GM15510 (cell line): ENCODE measurements around the gene DCAF12.

Experiments
- POLR2A ChIP-seq: IDR thresholded peaks from 3 replicates; pipeline ENCODE4 v1.6.1; 2011; ENCODE audit warnings: borderline replicate concordance; ENCODE audit not compliant: insufficient read length; ENCODE audit errors: extremely low read depth

Gene DCAF12

DNA sequence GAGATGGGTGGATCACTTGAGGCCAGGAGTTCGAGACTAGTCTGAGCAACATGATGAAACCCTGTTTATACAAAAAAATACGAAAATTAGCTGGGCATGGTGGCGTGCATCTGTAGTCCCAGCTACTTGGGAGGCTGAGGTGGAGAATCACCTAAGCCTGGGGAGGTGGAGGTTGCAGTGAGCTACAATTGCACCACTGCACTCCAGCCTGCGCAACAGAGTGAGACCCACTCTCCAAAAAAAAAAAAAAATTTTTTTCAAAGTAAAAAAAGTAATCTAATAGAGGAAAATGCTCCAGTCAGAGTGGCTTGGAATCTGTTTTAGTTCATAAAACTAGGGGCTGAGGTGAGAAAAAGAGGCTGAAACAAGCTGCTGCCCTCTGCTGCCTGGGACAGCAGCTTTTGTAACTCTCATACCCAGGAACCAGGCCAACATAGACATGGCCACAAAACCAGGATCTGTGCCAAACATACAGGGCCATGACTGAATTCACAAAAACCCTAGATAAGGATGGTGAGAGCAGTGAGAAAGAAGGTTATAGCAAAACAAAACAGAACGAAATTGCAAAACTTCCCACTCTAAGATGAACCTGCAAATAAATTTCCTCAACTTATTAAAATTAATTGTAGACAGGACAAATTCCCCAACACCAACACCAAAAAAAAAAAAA, 13.1 kb upstream of the DCAF12 start:
- no peak for TF ChIP-seq POLR2A

- no peak for TF ChIP-seq POLR2A
Measured at GRCh38 chr9:34134521-34134920, 8.0 kb upstream of the DCAF12 start.

DNA sequence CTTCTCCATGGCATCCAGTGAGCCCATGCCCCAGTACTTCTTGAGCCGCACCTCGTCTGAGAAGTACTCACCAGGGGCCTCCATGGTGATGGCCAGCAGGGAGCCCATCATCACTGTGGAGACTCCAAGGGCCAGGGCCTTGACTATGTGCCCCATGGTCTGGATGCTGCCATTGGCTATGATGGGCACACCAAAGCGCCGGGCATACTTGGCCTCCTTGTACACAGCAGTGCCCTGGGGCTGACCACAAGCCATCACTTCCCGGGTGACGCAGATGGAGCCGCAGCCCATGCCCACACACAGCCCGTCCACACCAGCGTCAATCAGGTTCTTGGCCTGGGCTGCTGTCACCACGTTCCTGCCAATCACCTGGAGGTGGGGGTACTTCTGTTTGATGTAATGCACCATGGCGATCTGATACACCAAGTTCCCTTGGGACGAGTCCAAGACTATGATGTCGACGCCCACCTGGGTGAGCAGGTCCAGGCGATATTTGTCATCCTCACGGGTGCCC, 7.0 kb upstream of the DCAF12 start:
- no peak for TF ChIP-seq POLR2A

GRCh38 chr9:34131571-34131970, 5.1 kb upstream of the DCAF12 start:
- no peak for TF ChIP-seq POLR2A

DNA sequence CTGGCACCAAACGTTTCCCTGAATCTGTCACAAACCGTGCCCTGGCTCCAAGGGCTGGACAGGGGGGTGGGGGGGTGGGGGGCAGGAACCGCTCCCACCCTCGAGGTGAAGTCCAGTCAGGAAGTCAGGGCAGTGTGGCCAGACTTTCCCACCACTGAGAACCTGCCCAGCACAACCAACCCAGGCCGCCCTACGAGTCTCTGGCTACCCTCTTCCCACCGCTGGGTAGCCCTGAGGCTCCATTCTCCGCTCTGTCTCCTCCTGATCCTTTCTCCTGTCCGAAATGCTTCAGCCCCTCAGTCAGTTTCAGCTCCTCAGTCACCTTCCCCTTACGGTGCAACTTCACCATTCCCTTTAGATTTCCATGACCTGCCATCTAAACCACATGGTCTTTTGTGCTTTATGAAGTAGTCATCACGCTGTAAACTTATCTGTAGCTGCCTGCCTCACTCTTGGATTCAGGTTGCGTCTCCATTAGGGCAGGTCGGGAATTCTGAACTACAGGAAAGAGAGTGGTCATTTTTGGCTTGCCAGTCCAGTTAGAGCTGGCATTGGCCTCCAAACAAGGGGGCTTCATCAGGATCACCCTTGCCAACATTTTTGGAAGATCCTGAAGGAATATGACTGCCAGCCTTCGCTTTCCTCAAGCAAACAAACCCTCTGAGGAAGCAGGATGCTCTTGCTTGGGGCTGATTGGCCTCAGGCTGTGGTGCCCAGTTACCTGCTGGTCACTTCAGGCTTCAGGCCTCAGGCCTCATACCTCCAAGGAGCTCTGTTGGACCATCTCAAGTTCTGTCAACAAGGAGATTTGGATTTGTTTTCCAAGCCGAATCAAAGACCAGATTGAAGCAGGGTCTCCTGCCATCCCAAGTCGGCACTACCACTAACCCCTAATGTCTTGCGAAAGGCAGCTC, 794 bp upstream of the DCAF12 start:
- no peak for TF ChIP-seq POLR2A

DNA sequence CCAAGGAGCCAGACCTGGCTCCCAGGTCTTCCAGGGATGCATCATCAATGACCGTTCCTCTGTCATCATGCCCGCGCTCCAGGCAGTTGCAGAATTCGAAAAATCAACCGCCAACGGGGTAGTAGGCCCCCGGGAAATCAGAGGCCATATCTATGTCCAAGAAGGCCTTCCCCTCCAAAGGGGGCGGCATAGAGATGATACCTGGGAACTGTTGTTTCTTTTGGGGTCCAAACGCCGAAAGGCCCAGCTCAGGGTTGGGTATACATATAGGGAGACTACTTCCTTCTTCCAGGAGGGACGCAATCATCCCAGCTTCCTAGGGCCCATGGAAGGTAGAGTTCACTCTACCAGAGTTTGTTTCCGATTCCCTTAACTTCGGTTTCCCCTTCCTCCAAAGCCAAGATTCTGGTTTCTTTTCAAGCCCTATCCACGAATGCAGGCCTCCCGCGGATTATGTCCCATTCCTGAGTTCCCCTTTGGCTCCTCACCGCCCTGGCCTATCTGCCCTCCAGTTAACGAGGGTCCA, 754 bp downstream of the DCAF12 start:
- no peak for TF ChIP-seq POLR2A

GRCh38 chr9:34124926-34125325, 1.6 kb downstream of the DCAF12 start:
- TF ChIP-seq POLR2A: no peak

DNA sequence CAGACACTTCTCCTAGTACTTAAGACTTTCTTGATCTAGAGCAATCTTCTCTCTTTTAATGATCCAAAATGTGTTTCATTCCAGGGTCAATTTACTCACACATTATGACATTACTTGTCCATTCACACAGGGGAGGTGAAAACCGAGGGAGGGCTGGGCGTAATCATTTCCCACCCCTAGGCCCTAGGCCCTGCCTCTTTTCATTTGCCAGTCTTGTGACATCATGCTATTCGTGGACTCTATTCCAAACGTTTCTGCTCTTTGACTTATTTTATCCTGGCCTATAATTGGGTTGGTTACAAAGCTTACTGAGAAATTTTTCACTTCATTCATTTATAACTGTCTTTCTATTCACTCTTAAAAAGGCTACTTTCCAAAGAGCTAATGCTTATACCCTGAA, 2.4 kb downstream of the DCAF12 start:
- no peak for TF ChIP-seq POLR2A

DNA sequence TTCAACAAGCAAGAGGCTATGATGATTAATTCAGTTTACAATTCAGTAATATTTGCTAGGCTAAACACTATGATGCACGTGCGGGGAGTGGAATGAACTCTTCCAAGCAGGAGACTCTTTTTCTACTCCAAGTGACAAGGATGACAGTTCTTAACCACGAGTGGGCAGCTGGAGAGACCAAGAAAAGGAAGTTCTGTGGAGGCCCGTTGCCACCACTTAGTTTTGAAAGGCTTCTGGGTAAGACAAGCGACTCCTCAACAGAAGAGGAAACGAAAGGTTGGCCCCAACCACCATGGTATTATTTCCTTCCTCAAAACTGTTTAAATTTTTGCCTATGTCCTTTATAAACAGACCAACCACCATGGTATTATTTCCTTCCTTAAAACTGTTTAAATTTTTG, 2.8 kb downstream of the DCAF12 start:
- no peak for TF ChIP-seq POLR2A

DNA sequence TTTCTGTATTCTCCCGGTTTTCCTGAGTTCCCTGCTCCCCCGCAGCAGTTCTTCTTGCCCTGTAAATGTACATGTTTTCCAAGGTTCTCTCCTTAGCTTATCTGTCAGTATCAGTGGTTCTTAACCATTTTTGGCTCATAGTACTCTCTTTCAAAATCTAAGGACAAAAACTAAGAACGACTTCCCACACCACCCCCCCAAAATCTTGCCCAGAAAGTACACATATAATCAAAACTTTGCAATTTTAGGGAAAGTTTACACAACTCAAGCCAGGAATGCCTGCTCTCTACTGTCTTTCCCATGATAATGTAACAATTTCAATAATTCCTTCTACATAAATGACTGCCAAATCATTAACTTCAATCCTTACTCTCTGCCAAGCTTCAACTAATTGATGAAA, 4.5 kb downstream of the DCAF12 start:
- TF ChIP-seq POLR2A: no peak

DNA sequence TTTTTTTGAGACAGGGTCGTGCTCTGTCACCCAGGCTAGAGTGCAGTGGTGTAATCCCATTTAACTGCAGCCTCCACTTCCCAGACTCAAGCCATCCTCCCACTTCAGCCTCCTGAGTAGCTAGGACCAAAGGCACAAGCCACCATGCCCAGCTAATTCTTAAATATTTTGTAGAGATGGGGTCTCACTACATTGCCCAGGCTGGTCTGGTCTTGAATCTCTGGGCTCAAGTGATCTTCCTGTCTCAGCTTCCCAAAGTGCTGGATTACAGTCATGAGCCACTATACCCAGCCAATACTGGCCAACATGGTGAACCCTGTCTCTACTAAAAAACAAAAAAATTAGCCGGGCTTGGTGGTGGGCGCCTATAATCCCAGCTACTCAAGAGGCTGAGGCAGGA, 6.8 kb downstream of the DCAF12 start:
- no peak for TF ChIP-seq POLR2A

- no peak for TF ChIP-seq POLR2A
Measured at GRCh38 chr9:34114436-34114835, 12.1 kb downstream of the DCAF12 start.

- no peak for TF ChIP-seq POLR2A
Measured at GRCh38 chr9:34106110-34106509, 20.4 kb downstream of the DCAF12 start.

- no peak for TF ChIP-seq POLR2A
Measured at GRCh38 chr9:34102796-34103195, 23.7 kb downstream of the DCAF12 start.

DNA sequence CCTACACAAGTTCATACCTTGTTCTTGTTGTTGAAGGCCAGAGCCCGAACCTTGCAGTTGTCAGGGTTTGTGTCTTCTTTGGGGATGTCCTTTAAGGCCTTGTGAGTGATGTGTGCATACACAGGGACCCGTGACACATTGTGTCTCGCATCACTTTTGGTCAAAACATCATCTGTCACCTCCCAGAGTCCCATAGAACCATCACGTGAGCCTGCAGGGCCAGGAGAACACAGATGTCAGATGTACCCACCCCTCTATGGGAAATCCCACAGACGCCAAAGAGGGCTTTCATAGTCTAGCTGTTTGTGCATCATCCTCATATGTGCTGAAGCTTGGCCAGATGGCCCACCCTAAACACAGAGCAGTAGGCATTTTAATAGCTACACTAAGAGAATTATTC, 28.2 kb downstream of the DCAF12 start:
- TF ChIP-seq POLR2A: no peak
